Measurements from ENCODE around the gene CDCA4.

The CDCA4 gene

GRCh38 chr14:105066240-105067071, 45.6 kb upstream of the CDCA4 start:
- Histone ChIP-seq H3K4me1 (ENCODE audit: control insufficient read depth, low read length) (peaks cover 64% of the 10 kb centered on the region), H4K20me1 (ENCODE audit: control insufficient read depth, insufficient read depth, low read depth, low read length) (no peaks in the 10 kb centered on the region), H3K36me3 (ENCODE audit: control insufficient read depth, low read length) (no peaks in the 10 kb centered on the region), H3K4me3 (ENCODE audit: low read length) (peak overlapping the region; percentile 82; the same call in 1 of the 2 replicates), H3K27me3 (ENCODE audit: control insufficient read depth, low read length) (peaks cover 30% of the 10 kb centered on the region), H3F3A (ENCODE audit: control insufficient read depth, insufficient read depth) (no peaks in the 10 kb centered on the region; the same call in 1 of the 2 replicates), H3K9me2 (replicated peaks; ENCODE audit: control insufficient read depth, low read length) (no peaks in the 10 kb centered on the region), H3K27ac (ENCODE audit: low read depth, low read length) (no peak overlapping the region), H3K79me2 (ENCODE audit: control insufficient read depth, low read length) (peaks cover 16% of the 10 kb centered on the region), H3K4me2 (ENCODE audit: low read length) (peak overlapping the region; percentile 84), H3K9me3 (ENCODE audit: control insufficient read depth, insufficient read depth, low read length) (no peaks in the 10 kb centered on the region)
- TF ChIP-seq CTCF (IDR thresholded peaks at IDR 0.05; ENCODE audit: low read depth, low read length, poor library complexity, severe bottlenecking) = no peak
- no peak for TF ChIP-seq EZH2phosphoT487 (IDR thresholded peaks at IDR 0.05; ENCODE audit: borderline replicate concordance, low read length)

GRCh38 chr14:105065280-105066228, 44.7 kb upstream of the CDCA4 start, which contains the start of gene GPR132:
GPR132 (minus strand) TSS chr14:105065430; CDS start chr14:105055420, 10,010 bp downstream.
- H3K4me2 ChIP-seq (ENCODE audit: low read length) = peak within 1 kb of the TSS; percentile 84
- H3K9me3 ChIP-seq (ENCODE audit: control insufficient read depth, insufficient read depth, low read length) = no peaks in the 10 kb centered on the region
- no peak for TF ChIP-seq EZH2phosphoT487 (IDR thresholded peaks at IDR 0.05; ENCODE audit: borderline replicate concordance, low read length)
- TF ChIP-seq CTCF (IDR thresholded peaks at IDR 0.05; ENCODE audit: low read depth, low read length, poor library complexity, severe bottlenecking) = no peak
- no peaks in the 10 kb centered on the region for H4K20me1 ChIP-seq (ENCODE audit: control insufficient read depth, insufficient read depth, low read depth, low read length)
- no peaks in the 10 kb centered on the region for H3K36me3 ChIP-seq (ENCODE audit: control insufficient read depth, low read length)
- H3F3A ChIP-seq (ENCODE audit: control insufficient read depth, insufficient read depth) = no peaks in the 10 kb centered on the region; the same call in 1 of the 2 replicates
- H3K27ac ChIP-seq (ENCODE audit: low read depth, low read length) = peak within 1 kb of the TSS; percentile 64
- peaks cover 29% of the 10 kb centered on the region for H3K27me3 ChIP-seq (ENCODE audit: control insufficient read depth, low read length)
- H3K9me2 ChIP-seq (replicated peaks; ENCODE audit: control insufficient read depth, low read length) = no peaks in the 10 kb centered on the region
- H3K4me3 ChIP-seq (ENCODE audit: low read length) = peak within 1 kb of the TSS; percentile 82
- peaks cover 71% of the 10 kb centered on the region for H3K4me1 ChIP-seq (ENCODE audit: control insufficient read depth, low read length)
- H3K79me2 ChIP-seq (ENCODE audit: control insufficient read depth, low read length) = peaks cover 16% of the 10 kb centered on the region

- TF ChIP-seq CTCF (IDR thresholded peaks at IDR 0.05; ENCODE audit: low read depth, low read length, poor library complexity, severe bottlenecking) (no peak), EZH2phosphoT487 (IDR thresholded peaks at IDR 0.05; ENCODE audit: borderline replicate concordance, low read length) (no peak)
- Histone ChIP-seq H4K20me1 (ENCODE audit: control insufficient read depth, insufficient read depth, low read depth, low read length) (no peaks in the 10 kb centered on the region), H3K9me2 (replicated peaks; ENCODE audit: control insufficient read depth, low read length) (no peaks in the 10 kb centered on the region), H3K9me3 (ENCODE audit: control insufficient read depth, insufficient read depth, low read length) (no peaks in the 10 kb centered on the region), H3K27me3 (ENCODE audit: control insufficient read depth, low read length) (peaks cover 21% of the 10 kb centered on the region), H3K79me2 (ENCODE audit: control insufficient read depth, low read length) (peaks cover 16% of the 10 kb centered on the region), H3K4me2 (ENCODE audit: low read length) (peak overlapping the region; percentile 84), H3K4me3 (ENCODE audit: low read length) (peak overlapping the region; percentile 82), H3F3A (ENCODE audit: control insufficient read depth, insufficient read depth) (no peaks in the 10 kb centered on the region; the same call in 1 of the 2 replicates), H3K4me1 (ENCODE audit: control insufficient read depth, low read length) (peaks cover 71% of the 10 kb centered on the region), H3K27ac (ENCODE audit: low read depth, low read length) (peak overlapping the region; percentile 64), H3K36me3 (ENCODE audit: control insufficient read depth, low read length) (no peaks in the 10 kb centered on the region)
Measured at GRCh38 chr14:105064721-105065143, 43.8 kb upstream of the CDCA4 start.
